Prostate gland (tissue), 2 donors: Measurements from ENCODE around the gene RDH14.

ENCODE experiments used
- POLR2A ChIP-seq: fragments of 450-650 bp; IDR thresholded peaks from one replicate; pipeline ENCODE4 v1.6.1; 2016; ENCODE audit warnings: antibody characterized with exemption, mild to moderate bottlenecking
- TF ChIP-seq, protein P1 (sequence below), 4 experiments: fragments of 200-600 bp in 2 of 4; fragments of 450-650 bp in 2 of 4; sonication (generic) in 2 of 4; IDR thresholded peaks; 1 replicate in 3 of 4; 2 replicates in 1 of 4; pipeline ENCODE4 v1.5.1; 2016 to 2019; ENCODE audit warnings: antibody characterized with exemption in 4 of 4, mild to moderate bottlenecking in 2 of 4, moderate library complexity in 2 of 4

- no peak for TF ChIP-seq POLR2A
- TF ChIP-seq, protein P1, sequence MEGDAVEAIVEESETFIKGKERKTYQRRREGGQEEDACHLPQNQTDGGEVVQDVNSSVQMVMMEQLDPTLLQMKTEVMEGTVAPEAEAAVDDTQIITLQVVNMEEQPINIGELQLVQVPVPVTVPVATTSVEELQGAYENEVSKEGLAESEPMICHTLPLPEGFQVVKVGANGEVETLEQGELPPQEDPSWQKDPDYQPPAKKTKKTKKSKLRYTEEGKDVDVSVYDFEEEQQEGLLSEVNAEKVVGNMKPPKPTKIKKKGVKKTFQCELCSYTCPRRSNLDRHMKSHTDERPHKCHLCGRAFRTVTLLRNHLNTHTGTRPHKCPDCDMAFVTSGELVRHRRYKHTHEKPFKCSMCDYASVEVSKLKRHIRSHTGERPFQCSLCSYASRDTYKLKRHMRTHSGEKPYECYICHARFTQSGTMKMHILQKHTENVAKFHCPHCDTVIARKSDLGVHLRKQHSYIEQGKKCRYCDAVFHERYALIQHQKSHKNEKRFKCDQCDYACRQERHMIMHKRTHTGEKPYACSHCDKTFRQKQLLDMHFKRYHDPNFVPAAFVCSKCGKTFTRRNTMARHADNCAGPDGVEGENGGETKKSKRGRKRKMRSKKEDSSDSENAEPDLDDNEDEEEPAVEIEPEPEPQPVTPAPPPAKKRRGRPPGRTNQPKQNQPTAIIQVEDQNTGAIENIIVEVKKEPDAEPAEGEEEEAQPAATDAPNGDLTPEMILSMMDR (IDR thresholded peaks at IDR 0.05) = no peak
Measured at GRCh38 chr2:18536697-18537096, 23.8 kb downstream of the RDH14 start.
